GM06990 (cell line): Measurements from ENCODE around the gene CCSAP.
"Not testable (repeated sequence)": the region's sequence is repeated elsewhere in the genome, so short reads cannot be mapped to it uniquely, and the experiment has no call there.

ENCODE experiments used
- DNase-seq: peaks from one replicate; pipeline ENCODE4 v3.0.0-alpha.2; 2011; ENCODE audit not compliant: insufficient read length; ENCODE audit errors: extremely low read depth
- H3K27me3 ChIP-seq: replicated peaks from 2 replicates; pipeline ENCODE4 v1.6.0; 2011; ENCODE audit warnings: low read length; ENCODE audit not compliant: control insufficient read depth, insufficient read depth
- H3K36me3 ChIP-seq: 2 replicates; pipeline ENCODE4 v1.5.1; 2011; ENCODE audit warnings: low read length; ENCODE audit not compliant: control insufficient read depth, insufficient read depth
- H3K4me3 ChIP-seq: replicated peaks from 2 replicates; pipeline ENCODE4 v1.5.1; 2011; ENCODE audit warnings: low read depth, mild to moderate bottlenecking, control low read depth, low read length
- CTCF ChIP-seq: IDR thresholded peaks from 2 replicates; pipeline ENCODE4 v1.5.1; 2011; ENCODE audit warnings: low read length, control low read depth, mild to moderate bottlenecking, inconsistent platforms; ENCODE audit not compliant: insufficient read depth, poor library complexity, severe bottlenecking

The CCSAP gene

GRCh38 chr1:229293528-229294204 lies 49.2 kb downstream of the CCSAP start:
- TF ChIP-seq CTCF, result no peak
- H3K36me3 ChIP-seq, result peaks cover 3% of the 10 kb centered on the region
- H3K4me3 ChIP-seq, result no peak overlapping the region
- DNase-seq, result no peak
- H3K27me3 ChIP-seq, result no peaks in the 10 kb centered on the region

GRCh38 chr1:229291686-229292085 lies 51.2 kb downstream of the CCSAP start:
- DNase-seq, H3K27me3 ChIP-seq, H3K36me3 ChIP-seq, H3K4me3 ChIP-seq: not testable (repeated sequence)

- Histone ChIP-seq H3K4me3 (no peak overlapping the region), H3K36me3 (peaks cover 1% of the 10 kb centered on the region; the same call in 1 of the 2 replicates), H3K27me3 (no peaks in the 10 kb centered on the region)
- TF ChIP-seq CTCF, result no peak
- DNase-seq, result no peak
These were observed 54.3 kb downstream of the CCSAP start for GRCh38 chr1:229288516-229288915.

- no peak overlapping the region for H3K4me3 ChIP-seq
- TF ChIP-seq CTCF, result no peak
- no peak for DNase-seq
- peaks cover under 1% of the 10 kb centered on the region; the same call in 1 of the 2 replicates for H3K36me3 ChIP-seq
- H3K27me3 ChIP-seq, result no peaks in the 10 kb centered on the region
These were observed 55.6 kb downstream of the CCSAP start for GRCh38 chr1:229287267-229287666.

- no peak for DNase-seq
- no peak for TF ChIP-seq CTCF
- Histone ChIP-seq H3K4me3 (no peak overlapping the region), H3K36me3 (no peaks in the 10 kb centered on the region), H3K27me3 (no peaks in the 10 kb centered on the region)
These were observed 56.6 kb downstream of the CCSAP start for GRCh38 chr1:229286099-229286766.

- H3K36me3 ChIP-seq, result no peaks in the 10 kb centered on the region
- H3K4me3 ChIP-seq, result no peak overlapping the region
- no peaks in the 10 kb centered on the region for H3K27me3 ChIP-seq
- DNase-seq, result no peak
- TF ChIP-seq CTCF, result no peak
These were observed 57.4 kb downstream of the CCSAP start for GRCh38 chr1:229285440-229285839.
